GM12873 (cell line): ENCODE measurements around the gene CTTNBP2.

Experiments
- TF ChIP-seq, protein P1 (sequence below): IDR thresholded peaks from 2 replicates; pipeline ENCODE4 v1.5.1; 2012; ENCODE audit warnings: low read depth, mild to moderate bottlenecking, moderate library complexity, low read length, control low read depth; ENCODE audit not compliant: insufficient read depth; ENCODE audit errors: missing control alignments

Gene CTTNBP2

GRCh38 chr7:117767951-117768350, 105.3 kb downstream of the CTTNBP2 start:
- TF ChIP-seq, protein P1, sequence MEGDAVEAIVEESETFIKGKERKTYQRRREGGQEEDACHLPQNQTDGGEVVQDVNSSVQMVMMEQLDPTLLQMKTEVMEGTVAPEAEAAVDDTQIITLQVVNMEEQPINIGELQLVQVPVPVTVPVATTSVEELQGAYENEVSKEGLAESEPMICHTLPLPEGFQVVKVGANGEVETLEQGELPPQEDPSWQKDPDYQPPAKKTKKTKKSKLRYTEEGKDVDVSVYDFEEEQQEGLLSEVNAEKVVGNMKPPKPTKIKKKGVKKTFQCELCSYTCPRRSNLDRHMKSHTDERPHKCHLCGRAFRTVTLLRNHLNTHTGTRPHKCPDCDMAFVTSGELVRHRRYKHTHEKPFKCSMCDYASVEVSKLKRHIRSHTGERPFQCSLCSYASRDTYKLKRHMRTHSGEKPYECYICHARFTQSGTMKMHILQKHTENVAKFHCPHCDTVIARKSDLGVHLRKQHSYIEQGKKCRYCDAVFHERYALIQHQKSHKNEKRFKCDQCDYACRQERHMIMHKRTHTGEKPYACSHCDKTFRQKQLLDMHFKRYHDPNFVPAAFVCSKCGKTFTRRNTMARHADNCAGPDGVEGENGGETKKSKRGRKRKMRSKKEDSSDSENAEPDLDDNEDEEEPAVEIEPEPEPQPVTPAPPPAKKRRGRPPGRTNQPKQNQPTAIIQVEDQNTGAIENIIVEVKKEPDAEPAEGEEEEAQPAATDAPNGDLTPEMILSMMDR, result no peak

GRCh38 chr7:117766913-117767312, 106.3 kb downstream of the CTTNBP2 start:
- TF ChIP-seq, protein P1, result no peak

- TF ChIP-seq, protein P1, result no peak
These were observed 109.2 kb downstream of the CTTNBP2 start for GRCh38 chr7:117764031-117764430.

DNA sequence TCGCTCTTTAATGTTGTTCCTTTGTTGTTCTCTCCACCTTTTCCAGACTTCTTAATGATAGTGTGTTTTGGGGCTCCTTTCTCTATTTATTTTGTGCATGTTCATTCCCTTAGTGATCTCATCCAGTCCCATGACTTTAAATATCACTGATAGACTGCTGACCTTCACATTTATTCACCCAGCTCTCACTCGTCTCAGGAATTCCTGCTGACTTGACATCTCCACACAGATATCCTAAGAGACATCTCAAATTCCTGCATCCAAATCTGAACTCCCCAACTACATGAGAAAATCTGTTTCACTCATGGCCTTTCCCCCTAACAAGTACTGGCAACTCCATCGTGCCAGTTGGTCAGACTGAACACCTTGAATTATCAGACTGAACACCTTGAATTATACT, 111.2 kb downstream of the CTTNBP2 start:
- TF ChIP-seq, protein P1, result no peak

DNA sequence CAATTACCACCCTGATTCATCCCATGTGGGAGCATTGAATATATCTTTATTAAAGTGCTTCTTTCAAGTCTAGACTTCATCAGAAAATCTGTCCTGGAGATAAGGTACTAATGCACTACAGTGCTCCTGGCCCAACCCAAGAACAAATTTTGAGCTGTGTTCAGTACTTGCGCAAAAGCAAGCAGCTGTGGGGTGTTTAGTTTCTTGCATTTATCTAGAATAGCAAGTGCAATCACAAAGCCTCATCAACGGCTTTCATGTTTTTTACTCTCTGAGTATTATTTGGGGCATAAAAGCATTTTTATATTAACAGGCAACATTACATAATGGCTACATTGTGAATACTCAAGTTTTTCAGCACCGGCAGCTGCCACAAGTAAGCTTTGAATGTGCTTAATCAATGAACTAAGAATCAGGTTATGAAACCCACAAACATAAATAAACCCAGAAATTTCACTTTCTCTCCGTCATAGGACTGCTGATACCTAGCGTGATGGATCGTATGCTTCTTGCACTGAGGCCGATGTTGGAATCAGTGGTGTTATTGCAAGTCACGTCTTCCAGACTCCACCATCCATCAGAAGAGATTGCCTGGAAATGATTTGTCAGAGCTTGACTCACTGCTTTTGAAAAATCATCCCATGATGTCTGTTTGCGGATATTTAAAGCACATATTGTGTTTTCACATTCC, 113.1 kb downstream of the CTTNBP2 start:
- TF ChIP-seq, protein P1, result no peak

DNA sequence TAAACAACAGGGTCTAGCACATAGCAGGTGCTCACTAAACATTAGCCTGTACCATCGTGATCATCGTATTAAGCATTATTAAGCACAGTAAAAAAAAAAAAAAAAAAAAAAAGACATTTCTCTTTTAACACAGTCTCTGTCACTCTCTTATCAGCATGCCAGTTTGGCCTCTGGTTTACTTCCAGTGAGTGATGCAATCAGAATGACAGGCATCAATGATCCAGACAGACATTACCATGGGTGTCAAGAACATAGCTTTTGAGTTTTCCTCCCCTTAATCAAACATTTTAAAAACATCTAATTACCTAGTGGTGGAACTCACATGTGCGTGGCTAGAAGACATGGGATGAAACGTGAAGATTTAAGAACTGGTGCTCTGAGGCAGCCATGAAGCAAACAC, 115.8 kb downstream of the CTTNBP2 start:
- TF ChIP-seq, protein P1, result no peak

DNA sequence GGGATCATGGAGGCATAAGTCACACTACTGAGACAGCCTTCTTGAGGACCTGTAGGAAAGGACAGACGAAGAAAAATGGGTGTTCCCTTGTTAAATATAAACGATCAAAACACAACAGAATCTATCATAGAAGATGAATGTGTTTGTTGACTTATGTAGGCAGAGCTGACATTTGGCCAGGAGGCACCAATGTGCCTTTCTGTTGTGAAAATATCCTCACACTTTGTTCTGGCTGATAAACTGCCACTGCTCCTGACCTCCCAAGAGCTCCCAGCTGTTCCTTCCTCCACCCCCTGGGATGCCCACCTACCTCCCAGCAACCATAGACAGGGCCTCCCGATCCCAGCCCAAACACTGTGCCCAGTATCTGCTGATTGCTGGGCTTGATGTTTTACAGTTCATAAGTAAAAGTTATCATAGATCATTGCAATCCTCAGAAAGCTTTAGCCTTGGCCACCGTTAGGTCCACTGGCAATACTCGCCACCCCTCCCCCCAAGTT, 116.6 kb downstream of the CTTNBP2 start:
- TF ChIP-seq, protein P1, result no peak
